Right atrium auricular region (tissue), 2 donors: ENCODE results near the gene OPRL1. TPM values are rescaled to one million over a fixed set of nuclear protein-coding genes. Genes with fewer than 3 reads are reported as not detected.

Experiments used
- DNase-seq: peaks from one replicate; pipeline ENCODE4 v3.0.0-alpha.2; 2019; ENCODE audit warnings: low spot score
- H3K27ac ChIP-seq, 2 donors: fragments of 200-600 bp; sonication (generic); 1 replicate in 1 of 2; 2 replicates in 1 of 2; pipeline ENCODE4 v1.5.1; 2016 to 2019
- H3K27me3 ChIP-seq, 2 donors: fragments of 200-600 bp; sonication (generic); one replicate each; pipeline versions ENCODE4 v1.5.1 to v1.6.0; 2017 to 2019
- H3K36me3 ChIP-seq: fragments of 200-600 bp; sonication (generic); one replicate; pipeline ENCODE4 v1.5.1; 2016
- H3K4me1 ChIP-seq, 2 donors: fragments of 200-600 bp; sonication (generic); one replicate each; pipeline versions ENCODE4 v1.5.1 to v1.6.0; 2017 to 2019
- H3K4me3 ChIP-seq, 2 donors: fragments of 200-600 bp; sonication (generic); 1 replicate in 1 of 2; 2 replicates in 1 of 2; pipeline ENCODE4 v1.5.1; 2017 to 2019; ENCODE audit warnings: mild to moderate bottlenecking in 1 of 2, moderate library complexity in 1 of 2
- H3K9me3 ChIP-seq, 2 donors: fragments of 200-600 bp; sonication (generic); one replicate each; pipeline ENCODE4 v1.5.1; 2019
- CTCF ChIP-seq, 2 donors: fragments of 200-600 bp; sonication (generic); IDR thresholded peaks; one replicate each; pipeline ENCODE4 v1.5.1; 2019; ENCODE audit warnings: antibody characterized with exemption in 2 of 2
- total RNA-seq, 2 donors: library from RNA; depleted of rRNA; stranded (reverse); fragments of >200 nt; gene quantifications; one replicate each; pipeline ENCODE4 v1.1.0, GENCODE V29; 2016

The OPRL1 gene
- total RNA-seq, 2 donors from 2014 or later = 0.75 to 1.4 TPM

- H3K4me3 ChIP-seq = no peak overlapping the region
- H3K27me3 ChIP-seq = no peaks in the 10 kb centered on the region
- DNase-seq = no peak
- H3K36me3 ChIP-seq = no peaks in the 10 kb centered on the region
- H3K4me1 ChIP-seq = no peaks in the 10 kb centered on the region
- no peaks in the 10 kb centered on the region for H3K9me3 ChIP-seq
- TF ChIP-seq CTCF (IDR thresholded peaks at IDR 0.05) = no peak
- H3K27ac ChIP-seq = no peak overlapping the region
These were observed 10.3 kb downstream of the OPRL1 start for GRCh38 chr20:64090165-64090564.

GRCh38 chr20:64091340-64091739 lies 11.5 kb downstream of the OPRL1 start:
- no peak for TF ChIP-seq CTCF (IDR thresholded peaks at IDR 0.05)

GRCh38 chr20:64091770-64092169 lies 11.9 kb downstream of the OPRL1 start:
- Histone ChIP-seq H3K27ac (no peak overlapping the region), H3K4me1 (no peaks in the 10 kb centered on the region), H3K36me3 (no peaks in the 10 kb centered on the region), H3K4me3 (no peak overlapping the region), H3K9me3 (no peaks in the 10 kb centered on the region), H3K27me3 (no peaks in the 10 kb centered on the region)
- TF ChIP-seq CTCF (IDR thresholded peaks at IDR 0.05) = no peak
- no peak for DNase-seq

More at GRCh38 chr20:64091340-64091739, 11.5 kb downstream of the OPRL1 start:
- Histone ChIP-seq H3K27me3 (no peaks in the 10 kb centered on the region), H3K27ac (no peak overlapping the region), H3K9me3 (no peaks in the 10 kb centered on the region), H3K36me3 (no peaks in the 10 kb centered on the region), H3K4me3 (no peak overlapping the region), H3K4me1 (no peaks in the 10 kb centered on the region)
- no peak for DNase-seq

- no peaks in the 10 kb centered on the region for H3K36me3 ChIP-seq
- no peak overlapping the region for H3K4me3 ChIP-seq
- no peaks in the 10 kb centered on the region for H3K27me3 ChIP-seq
- no peaks in the 10 kb centered on the region for H3K9me3 ChIP-seq
- DNase-seq = no peak
- TF ChIP-seq CTCF (IDR thresholded peaks at IDR 0.05) = no peak
- H3K4me1 ChIP-seq = no peaks in the 10 kb centered on the region
- H3K27ac ChIP-seq = no peak overlapping the region
These were observed 12.6 kb downstream of the OPRL1 start for GRCh38 chr20:64092258-64093012.

- H3K27ac ChIP-seq = no peak overlapping the region
- no peak for TF ChIP-seq CTCF (IDR thresholded peaks at IDR 0.05)
- no peak overlapping the region for H3K4me3 ChIP-seq
- H3K36me3 ChIP-seq = no peaks in the 10 kb centered on the region
- no peaks in the 10 kb centered on the region for H3K27me3 ChIP-seq
- no peaks in the 10 kb centered on the region for H3K9me3 ChIP-seq
- no peak for DNase-seq
- no peaks in the 10 kb centered on the region for H3K4me1 ChIP-seq
These were observed 13.2 kb downstream of the OPRL1 start for GRCh38 chr20:64093013-64093503.

- H3K27ac ChIP-seq = no peak overlapping the region
- no peaks in the 10 kb centered on the region for H3K4me1 ChIP-seq
- TF ChIP-seq CTCF (IDR thresholded peaks at IDR 0.05) = no peak
- H3K27me3 ChIP-seq = no peaks in the 10 kb centered on the region
- H3K4me3 ChIP-seq = no peak overlapping the region
- H3K36me3 ChIP-seq = no peaks in the 10 kb centered on the region
- DNase-seq = no peak
- H3K9me3 ChIP-seq = no peaks in the 10 kb centered on the region
These were observed 15.6 kb downstream of the OPRL1 start for GRCh38 chr20:64095455-64095854.
